GM12801 (cell line): Measurements from ENCODE around the gene LMAN2.

Experiments
- CTCF ChIP-seq: IDR thresholded peaks from one replicate; pipeline ENCODE4 v1.5.1; 2011; ENCODE audit warnings: control low read depth; ENCODE audit not compliant: insufficient read length; ENCODE audit errors: extremely low read depth

LMAN2 gene

GRCh38 chr5:177386542-177386941 lies 35.1 kb upstream of the LMAN2 start:
- TF ChIP-seq CTCF = no peak

GRCh38 chr5:177385720-177386119 lies 34.3 kb upstream of the LMAN2 start:
- TF ChIP-seq CTCF = no peak

- TF ChIP-seq CTCF = no peak
Measured at GRCh38 chr5:177384134-177384533, 32.7 kb upstream of the LMAN2 start, which contains the start of gene SLC34A1. Gene SLC34A1, plus strand, starts transcription at chr5:177384434. Its CDS starts 1,308 bp downstream, at chr5:177385742.

- no peak for TF ChIP-seq CTCF
Measured at GRCh38 chr5:177383181-177383580, 31.7 kb upstream of the LMAN2 start.

GRCh38 chr5:177382423-177383029 lies 31.1 kb upstream of the LMAN2 start:
- no peak for TF ChIP-seq CTCF

GRCh38 chr5:177380805-177381126 lies 29.3 kb upstream of the LMAN2 start:
- TF ChIP-seq CTCF = no peak

GRCh38 chr5:177378884-177379883 lies 27.7 kb upstream of the LMAN2 start:
- no peak for TF ChIP-seq CTCF
